GM18867 (cell line): ENCODE measurements around the gene CYP2A6.
"Not testable (repeated sequence)": the region's sequence is repeated elsewhere in the genome, so short reads cannot be mapped to it uniquely, and the experiment has no call there.

Experiments
- ATAC-seq: cut with Tn5 transposase; IDR thresholded peaks from one replicate; pipeline ENCODE4 v1.9.1; 2021; ENCODE audit warnings: mild to moderate bottlenecking, moderate library complexity; ENCODE audit not compliant: unreplicated experiment

Gene CYP2A6

DNA sequence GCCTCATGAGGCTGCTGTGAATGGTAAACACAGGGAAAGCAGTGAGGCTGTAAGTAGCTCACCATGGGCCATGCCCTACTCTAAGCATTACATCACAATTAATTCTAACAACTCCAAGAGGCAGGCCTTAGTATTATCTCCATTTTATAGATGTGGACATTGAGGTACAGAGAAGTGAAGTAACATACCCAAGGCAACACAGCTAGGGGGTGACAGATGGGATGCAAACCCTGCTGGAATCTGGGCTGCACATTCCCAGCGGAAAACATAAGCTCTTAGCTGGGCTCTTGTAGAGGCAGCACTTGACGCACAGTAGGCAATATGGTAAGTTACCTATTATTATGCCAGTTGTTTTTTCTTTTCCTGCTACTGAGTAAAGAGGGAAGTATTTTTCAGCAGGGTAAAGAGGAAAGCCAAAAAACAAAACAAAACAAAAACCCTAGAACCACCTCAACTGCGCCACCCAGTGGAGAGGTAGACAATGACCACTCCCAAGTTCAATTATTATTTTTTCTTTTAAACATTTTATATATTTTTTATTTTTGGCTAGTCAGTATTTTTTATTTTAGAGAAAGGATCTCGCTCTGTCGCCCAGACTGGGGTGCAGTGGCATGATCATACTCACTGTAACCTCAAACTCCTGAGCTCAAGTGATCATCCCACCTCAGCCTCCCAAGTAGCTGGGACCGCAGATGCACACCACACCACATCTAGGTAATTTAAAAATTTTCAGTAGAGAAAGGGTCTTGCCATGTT lies 30.6 kb downstream of the CYP2A6 start:
- not testable (repeated sequence) for ATAC-seq

DNA sequence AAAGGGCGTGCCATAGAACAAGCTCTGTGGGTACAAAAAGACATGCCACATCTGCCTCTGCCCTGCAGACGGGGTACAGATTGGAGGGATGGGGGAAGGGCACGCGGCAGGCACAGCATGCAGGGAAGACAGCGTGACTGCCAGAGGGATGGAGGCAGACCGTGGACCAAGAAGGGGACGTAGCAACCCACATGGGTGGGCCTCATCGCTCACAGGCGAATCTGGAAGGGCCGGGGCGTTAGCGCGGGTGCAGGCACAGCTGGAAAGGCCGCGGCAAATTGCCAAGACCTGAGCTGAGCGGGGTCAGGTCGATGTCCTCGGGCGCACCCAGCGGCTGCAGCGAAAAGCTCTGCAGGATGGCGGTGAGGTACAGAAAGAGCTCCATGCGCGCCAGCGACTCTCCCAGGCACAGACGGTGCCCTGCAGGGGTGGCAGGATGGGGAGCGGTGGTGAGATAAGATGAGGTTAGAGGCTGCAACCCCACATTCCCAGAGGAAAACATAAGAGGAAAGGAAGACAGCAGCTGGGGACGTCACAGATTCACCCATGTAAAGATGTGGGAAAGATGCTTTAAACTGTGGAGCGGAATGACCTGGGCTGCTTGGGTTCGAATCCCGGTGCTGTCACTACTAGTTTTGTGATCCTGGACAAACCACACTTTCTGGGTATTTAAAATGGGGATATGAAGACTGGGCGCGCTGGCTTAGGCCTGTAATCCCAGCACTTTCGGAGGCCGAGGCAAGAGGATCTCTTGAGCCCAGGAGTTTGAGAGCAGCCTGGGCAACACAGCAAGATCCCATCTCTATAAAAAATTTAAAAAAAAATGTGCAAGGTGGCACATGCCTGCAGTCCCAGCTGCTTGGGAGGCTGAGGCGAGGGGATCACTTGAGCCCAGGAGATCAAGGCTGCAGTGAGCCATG lies 31.5 kb downstream of the CYP2A6 start:
- ATAC-seq: not testable (repeated sequence)

DNA sequence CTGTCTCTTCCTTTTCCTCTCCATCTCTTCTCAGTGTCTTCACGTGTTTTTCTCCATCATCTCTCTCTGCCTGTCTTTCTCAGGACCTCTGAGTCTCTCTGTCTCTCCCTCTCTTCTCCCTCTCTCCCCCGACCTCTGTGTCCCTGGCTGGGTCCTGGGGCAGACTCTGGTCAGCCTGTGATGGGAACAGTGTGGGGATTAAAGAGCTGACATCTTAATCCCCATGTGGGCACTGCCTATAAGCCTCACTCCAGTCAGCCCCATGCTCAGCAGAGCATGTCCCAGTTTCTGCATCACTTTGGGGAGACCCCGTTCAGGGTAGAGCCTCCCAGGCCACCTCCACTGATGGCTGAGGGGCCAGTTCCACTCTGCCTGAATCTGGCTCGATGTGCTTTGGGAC lies 35.0 kb downstream of the CYP2A6 start:
- ATAC-seq: no peak

DNA sequence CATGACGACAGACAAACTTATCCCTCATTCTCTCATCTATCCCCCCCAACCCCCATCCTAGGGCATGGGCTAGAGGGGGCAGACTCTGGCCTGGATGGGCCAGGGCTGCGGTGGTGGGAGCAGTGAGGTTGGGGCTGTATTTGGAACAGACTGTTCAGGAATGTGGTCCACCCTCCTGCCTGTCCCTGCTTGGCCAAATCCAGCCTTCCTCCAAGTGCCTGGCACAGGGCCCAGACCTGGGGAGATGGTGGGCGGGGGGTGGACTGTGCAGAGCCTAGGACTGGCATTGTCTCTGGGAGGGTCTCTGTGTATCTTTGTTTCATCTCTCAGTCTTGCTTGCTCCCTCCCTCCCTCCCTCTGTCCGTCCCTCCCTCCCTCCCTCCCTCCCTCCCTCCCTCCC lies 37.1 kb downstream of the CYP2A6 start:
- ATAC-seq: no peak

DNA sequence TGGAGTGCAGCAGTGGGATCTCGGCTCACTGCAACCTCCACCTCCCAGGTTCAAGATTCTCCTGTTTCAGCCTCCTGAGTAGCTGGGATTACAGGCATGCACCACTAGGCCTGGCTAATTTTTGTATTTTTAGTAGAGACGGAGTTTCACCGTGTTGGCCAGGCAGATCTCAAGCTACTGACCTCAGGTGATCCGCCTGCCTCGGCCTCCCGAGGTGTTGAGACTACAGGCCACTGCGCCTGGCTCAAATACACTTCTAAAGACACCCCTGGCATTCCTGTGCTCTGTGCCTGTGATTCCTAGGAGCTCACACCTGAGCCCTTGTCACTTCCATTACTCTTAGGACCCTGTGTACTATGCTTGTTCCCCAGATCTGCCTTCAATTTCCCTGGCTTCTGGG lies 37.7 kb downstream of the CYP2A6 start:
- ATAC-seq: not testable (repeated sequence)

DNA sequence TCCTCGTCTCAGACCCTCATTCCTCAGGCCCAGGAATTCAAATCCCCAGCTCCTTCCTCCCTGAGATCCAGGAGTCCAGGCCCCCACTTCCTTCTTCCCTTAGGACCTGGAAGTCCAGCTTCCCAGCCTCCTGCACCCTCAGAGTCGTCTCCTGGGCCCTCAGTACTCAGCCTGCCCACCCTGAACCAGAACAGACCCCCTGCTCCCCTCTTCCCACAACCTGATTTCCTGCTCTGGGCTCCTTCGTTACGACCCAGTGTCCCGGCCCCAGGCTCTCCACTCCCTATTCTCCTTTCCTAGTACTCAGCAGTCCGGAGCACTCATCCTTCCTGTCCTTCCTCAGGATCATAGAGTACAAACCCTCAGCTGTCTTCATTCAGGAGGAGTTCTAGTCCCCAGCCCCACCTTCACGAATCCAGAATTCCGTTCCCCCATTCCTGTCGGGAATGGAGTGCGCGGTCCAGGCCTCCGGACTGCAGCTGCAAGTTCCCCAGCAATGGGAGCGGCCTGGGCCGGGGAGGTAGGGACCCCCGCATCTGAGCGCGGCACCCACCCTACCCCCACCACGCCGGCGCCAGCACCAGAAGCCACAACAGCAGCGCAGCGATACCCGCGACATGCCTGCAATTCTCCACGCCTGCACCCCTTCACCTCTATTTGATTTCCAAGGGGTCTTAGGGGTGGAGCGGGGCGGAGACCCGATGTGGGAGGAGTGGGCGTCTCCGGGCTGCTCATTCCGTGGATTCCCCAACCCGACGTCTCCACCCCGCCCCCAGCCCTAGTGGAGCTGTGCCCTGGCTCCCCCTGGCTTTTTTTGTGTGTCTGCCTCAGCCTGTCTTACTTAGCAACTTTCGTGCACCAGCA lies 38.5 kb downstream of the CYP2A6 start:
- no peak for ATAC-seq

DNA sequence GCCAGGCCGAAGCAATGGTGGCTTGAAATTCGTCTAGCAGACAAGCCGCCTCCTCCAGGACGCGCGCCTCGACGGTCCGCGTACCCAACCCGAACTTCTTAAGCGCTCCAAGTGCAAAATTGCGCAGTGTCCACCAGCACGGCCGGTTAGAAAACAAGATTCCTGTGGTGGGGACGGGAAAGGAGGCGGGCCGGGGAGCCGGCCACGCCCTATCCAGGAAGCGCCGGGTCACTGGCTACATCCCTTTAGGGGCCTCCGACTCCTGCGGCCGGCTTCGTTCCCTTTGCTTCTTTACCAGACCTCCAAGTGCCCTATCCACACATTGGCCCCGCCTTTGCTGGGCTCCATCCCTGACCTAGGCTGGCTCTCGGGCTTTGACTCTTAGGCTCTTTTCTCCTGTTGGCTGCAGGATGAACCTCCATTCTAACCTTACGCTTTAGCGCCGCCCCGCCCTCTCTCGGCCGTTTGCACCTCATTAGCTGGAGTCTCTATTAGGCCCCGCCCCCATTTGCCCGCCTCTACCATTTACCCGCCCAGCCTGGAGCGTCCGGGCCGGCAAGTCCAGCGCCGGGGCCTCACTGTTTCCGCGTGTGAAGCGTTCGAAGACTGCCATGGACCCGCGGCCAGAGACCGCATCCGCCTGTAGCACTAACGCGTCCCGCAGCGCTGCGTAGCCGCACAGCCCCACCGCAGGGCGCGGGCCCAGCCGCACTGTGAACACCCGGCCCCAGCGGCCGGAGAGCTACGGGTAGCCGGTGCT lies 39.4 kb downstream of the CYP2A6 start:
- ATAC-seq: peak; percentile 48

DNA sequence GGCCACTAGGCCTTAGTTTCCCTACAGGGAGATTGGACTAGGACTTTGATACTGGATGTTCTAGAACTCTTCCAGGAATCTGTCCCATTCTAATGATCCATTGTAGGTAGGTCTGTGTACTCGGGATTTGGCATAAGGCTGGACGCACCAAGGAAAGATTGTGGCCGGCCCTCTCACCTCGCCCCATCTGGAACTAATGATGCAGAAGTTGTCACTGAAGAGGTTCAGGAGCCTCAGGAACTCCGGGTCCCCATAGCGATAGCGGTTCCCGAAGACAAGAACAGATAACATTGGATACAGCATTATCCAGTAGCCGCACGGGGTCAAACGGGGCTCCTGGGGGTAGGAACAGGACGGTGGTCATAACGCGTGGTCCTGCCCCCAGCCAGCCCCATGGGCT lies 40.1 kb downstream of the CYP2A6 start:
- ATAC-seq: no peak

DNA sequence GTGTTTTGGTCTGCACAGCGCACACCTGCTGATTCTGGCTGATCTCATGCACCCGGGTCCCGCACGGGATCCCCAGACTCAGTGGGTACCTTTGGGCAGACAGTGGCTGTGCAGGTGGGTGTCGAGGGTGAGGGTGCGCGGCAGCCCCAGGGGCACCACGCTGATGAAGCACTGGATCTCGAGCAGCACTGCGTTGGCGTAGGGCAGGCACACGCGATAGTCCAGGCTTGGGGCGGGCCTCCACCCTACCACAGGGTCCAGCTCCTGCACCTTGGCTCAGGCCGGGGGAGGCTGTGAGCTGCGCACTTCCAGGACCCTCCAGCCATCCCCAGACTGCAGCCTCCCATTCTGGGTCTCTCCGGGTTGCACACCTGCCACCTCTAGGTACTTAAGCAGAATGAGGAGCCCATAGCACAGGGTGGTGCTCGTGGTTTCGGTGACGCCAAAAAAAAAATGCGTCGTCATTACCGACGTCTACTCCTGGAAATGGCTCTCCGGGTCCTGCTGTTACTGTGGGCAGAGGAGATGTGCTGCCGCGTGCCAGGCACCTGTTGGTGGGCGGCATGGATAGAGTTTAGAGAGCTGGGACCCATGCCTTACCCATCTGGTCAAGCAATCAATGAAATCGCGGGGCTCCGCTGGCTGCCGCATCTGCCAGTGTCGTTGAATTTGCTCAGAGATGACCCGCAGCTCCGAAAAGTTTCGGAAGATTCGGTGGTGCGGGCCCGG lies 40.7 kb downstream of the CYP2A6 start:
- ATAC-seq: no peak

DNA sequence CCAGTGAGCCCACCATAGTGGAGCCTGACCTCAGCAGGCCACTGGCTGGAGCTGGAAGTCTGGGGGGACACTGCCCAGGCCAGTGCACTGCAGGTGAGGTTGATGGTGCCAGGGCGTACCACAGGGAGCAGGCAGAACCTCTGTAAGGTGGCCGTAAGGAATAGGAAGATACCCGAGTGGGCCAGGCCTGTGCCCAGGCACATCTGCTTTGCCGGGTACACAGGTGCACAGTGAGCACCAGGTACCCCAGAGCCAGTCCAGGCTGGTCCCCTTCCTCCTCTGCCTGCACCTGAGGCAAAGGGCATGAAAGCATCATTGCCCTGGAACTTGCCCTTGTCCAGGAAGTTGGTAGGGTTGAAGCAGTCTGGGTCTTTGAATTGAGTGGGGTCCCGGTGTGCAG lies 41.8 kb downstream of the CYP2A6 start:
- no peak for ATAC-seq

DNA sequence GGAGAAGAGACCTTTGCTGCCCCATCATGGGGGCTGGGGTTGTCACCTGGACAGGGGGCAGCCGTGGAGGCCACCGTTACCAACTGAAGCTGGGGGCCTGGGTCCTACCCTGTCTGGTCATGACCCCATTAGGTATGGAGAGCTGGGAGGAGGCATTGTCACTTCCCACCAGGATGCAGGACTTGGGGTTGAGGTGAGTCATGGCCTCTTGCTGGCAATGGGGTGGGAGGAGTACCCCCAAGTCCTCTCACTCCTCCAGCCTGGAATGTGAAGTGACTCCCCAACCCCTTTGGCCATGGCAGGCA lies 42.3 kb downstream of the CYP2A6 start:
- no peak for ATAC-seq

DNA sequence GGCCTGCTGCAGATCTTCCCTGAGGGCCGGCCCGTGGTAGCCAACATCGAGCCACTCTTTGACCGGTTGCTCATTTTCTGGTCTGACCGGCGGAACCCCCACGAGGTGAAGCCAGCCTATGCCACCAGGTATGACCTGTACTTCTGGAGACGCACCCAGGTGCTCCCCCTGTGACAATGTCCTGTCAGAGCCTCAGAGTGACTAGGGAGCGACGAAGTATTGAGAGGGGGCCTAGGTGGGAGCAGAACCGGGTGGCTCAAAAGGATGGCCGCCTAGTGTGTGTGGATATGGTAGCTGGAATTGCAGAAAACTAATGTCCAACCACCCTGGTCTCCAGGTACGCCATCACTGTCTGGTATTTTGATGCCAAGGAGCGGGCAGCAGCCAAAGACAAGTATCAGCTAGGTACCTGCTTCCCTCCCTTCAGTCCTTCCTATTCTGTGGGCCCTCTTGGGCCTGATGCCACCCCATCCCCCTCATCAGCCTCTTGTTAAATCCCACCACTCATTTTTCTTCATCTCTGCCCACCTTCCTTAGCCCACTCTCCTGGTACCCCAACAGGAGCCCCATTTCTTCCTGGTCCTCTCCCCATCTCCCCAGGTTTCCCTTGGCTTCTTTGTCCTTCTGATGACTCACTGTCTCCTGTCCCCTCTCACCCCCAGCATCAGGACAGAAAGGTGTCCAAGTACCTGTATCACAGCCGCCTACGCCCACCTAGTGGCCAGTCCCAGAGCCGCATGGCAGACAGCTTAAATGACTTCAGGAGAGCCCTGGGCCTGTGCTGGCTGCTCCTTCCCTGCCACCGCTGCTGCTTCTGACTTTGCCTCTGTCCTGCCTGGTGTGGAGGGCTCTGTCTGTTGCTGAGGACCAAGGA lies 42.9 kb downstream of the CYP2A6 start:
- ATAC-seq: no peak

DNA sequence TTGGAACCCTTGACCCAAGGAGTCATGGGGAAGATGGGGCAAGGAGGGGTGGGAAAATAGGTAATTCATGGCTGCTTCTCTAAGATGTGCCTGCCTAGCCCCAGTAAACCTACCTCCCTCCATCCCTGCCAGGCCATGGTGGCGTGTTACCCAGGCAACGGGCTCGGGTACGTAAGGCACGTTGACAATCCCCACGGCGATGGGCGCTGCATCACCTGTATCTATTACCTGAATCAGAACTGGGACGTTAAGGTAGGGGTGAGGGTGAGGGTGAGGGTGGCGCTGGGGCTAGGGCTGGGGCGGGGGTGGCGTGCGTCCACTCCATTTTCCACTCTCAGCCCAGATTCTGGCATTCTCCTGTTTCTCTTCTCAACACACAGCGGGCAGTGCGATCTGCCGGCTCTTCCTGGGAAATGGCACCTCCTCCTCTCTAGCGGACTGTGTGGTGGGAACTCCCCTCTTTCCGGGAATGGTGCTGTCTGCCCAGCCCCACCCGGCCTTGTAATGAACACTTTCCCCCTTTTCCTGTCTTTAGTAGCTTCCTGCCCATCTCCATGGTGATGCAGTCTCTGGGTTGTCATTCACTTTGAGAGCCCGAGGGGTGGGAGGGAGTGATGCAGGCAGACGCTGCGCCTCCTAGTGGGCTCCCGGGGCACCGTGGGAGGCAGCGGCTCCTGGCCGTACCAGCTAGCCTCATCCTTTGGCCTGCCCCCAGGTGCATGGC lies 43.7 kb downstream of the CYP2A6 start:
- ATAC-seq: peak; percentile 32

DNA sequence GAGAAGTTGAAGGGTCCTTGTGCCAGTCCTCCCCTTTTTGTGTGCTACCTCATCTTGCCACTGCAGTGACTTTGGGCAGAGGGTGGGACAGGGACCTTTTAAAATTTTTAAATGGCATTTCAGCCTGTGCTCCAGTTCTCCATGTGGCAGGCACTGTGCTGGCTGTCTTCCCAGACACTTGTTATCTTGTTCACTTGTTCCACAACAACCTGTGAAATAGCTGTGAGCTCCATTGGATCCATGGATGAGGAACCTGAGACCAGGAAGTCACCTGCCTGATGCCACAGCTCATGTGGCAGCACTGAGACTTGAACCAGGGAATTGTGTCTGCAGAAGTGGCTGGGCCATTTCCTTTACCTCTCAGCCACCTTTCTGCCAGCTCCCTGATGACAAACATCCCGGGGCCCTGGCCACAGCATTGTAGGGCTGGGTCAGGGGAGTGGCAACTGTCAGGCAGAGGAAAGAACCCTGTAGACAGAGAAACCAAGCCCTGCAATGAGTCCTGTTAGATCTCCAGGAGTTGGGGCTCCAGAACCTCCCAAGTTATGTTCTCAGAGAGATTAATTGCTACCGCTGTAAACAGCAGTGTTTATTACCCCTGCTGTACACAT lies 44.9 kb downstream of the CYP2A6 start:
- ATAC-seq: no peak

DNA sequence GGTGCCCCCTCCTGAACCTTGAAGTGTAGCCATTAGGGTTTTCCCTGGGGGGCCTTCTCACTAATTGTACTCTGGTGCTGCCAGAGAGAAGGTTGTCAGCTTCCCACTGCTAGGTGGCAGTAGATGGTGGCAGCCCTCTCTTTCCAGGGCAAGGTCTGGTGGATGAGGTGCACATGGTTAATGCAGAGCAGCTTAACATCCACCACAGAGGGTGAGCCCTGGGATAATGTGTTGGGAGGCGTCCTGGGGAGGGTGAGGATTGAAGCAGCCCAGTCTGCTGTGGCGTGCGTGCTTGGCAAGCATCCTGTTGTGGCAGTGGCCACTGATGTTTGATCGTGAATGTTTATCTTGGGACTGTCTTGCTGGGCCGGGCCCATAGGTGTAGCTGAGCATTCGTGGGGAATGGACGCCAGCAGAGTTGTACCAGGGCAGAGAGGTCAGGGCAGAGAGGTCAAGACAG lies 45.4 kb downstream of the CYP2A6 start:
- no peak for ATAC-seq

DNA sequence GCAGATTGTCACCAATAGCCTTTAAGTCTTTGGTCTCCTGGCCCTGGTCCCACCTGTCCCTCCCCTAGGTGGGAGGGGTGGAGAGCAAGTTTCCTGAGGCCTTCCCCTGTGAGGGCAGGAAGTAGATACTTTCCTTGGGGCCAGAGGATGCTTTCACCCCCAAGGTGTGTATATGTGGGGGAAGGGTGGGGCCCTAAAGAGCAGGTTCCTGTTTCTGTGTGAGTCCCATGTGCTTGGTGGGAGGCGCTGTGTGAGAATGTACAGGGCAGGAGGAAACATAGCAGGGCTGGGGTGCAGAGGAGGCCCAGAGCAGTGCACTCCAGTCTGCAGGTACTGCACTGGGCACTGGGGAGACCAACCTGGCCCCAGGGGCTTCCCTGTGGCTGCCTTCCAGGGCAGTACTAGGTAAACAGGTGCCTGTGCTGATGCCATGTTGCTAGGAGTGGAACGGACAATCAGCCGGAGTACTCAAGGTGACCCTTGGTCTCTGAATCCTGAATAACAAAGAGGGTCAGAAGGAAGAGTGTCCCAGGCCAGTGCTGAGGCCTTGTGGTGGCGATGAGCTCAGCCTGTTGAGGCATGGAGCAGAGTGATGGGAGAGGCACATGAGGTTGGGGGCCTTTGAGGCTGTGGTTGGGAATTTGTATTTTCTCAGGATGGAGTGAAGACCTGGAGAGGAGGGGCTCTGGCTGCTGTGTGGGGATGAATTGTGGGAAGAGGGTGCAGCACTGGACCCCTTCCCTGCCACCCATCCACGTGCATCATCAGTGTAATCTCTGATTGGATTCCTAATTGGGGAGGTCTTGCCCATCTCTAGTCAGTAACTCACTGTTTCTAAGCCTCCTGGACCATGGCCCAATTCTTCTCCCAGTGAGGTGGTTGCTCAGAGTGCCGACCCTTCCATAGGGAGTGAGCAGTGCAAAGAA lies 46.1 kb downstream of the CYP2A6 start:
- ATAC-seq: no peak
